Measurements from ENCODE around the gene NRXN3.

The NRXN3 gene

GRCh38 chr14:79605849-79606248 is 1435.7 kb downstream of the NRXN3 start:
- DNase-seq: no peak

DNA sequence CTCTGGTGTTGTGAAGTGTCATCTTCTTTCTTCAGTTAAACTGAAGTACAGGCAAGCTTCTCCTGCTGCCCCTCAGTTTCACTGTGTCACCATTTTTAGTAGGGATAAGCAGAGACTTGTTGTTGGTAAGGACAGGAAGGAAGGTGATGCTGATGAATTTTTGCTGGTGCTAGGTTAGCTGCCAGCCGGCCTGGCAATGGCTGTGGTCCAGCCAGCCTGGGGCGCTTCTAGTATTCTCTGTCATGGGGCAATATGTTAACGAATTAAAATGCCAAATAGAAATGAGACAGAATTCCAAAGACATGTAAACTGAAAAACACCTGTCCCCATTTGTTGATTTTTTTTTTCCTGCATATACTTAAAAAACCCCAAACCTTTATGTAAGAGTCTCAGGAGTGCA is 1438.3 kb downstream of the NRXN3 start:
- no peak for DNase-seq

GRCh38 chr14:79613625-79614024 is 1443.5 kb downstream of the NRXN3 start:
- no peak for DNase-seq

- no peak for DNase-seq
Measured at GRCh38 chr14:79614448-79614847, 1444.3 kb downstream of the NRXN3 start.

DNA sequence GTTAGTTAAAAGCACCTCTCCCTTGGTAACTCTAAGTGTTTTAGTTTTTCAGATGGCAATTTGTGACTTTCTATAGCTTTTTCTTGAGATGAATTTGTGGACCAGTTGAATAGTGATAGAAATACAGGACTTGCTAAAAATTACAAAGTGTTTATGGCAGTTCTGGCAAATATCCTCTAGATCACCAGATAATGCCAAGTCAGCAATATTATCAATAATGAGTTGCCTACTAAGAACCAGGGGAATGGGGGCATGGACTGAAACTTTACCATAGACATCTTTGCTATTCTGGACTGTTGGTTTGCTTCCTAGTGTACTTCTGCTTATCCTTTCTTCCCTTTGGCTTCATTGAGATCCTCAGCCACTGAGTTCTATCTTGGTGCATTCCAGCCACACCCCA is 1456.9 kb downstream of the NRXN3 start:
- no peak for DNase-seq

DNA sequence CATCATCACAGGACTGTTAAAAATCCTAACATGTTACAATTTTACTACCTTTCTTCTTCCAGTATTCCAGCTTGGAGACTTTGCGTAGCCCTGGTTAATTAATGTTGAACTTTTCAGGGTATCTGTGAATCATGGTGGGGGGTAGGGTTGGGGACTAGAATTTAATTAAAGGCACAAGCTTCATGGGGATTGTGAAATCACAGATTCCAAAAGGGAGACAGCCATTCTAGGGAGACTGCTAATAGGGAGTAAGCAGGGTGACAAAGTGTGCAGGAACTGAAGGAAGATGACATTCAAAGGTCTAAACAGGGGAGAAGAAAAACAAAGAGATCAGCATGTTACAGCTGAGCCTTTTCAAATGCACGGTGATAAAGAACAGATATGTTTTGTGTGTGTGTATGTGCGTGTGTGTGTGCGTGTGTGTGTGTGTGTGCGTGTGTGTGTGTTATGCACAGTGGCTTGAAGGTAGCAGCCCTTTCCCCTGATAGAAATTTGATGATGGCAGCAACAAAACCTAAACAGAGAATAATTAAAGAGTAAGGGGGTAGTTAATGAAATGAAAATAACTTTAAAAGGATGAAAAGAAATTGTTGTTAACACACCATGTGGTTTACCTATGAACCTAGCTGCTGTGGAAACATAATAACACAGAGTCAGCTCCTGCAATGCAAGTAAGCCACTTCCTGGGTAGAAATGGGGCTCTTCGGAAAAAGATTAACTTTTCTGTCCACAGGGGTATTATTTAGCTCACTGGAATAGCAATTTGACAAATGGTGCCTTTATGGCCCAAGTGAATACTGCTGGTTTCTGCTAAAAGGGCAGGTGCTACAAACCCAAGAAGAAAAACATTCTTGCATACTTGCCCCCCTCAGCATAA is 1459.5 kb downstream of the NRXN3 start:
- DNase-seq: no peak

GRCh38 chr14:79630288-79630960 is 1460.3 kb downstream of the NRXN3 start:
- DNase-seq: no peak

- DNase-seq: no peak
Measured at GRCh38 chr14:79631276-79631675, 1461.1 kb downstream of the NRXN3 start.

DNA sequence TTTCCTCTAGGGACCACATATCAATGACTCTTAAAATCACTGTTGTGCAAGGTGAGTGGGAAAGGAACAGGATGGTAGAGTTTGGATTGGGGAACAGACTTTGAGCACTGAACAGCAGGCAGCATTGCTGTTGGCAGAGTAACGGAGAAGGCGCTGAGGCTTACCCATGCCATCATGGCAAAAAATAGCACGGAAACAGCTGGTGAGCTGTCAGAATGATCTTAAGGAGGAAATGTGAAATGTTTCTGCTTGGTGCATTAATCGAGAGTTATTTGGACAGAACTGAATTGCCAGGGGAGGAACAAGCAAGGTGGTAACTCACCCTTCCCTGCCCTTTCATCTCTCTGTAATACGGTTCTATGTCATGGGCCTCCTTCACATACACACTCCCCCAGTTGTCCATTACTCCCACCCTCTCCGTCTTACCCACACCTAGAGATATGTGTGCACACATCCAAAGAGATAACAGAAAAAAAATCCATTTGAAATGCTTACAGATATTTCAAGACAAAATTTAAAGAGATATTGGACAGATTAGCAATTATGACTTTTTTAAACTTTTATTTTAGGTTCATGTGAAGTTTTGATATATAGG is 1468.6 kb downstream of the NRXN3 start:
- DNase-seq: no peak

DNA sequence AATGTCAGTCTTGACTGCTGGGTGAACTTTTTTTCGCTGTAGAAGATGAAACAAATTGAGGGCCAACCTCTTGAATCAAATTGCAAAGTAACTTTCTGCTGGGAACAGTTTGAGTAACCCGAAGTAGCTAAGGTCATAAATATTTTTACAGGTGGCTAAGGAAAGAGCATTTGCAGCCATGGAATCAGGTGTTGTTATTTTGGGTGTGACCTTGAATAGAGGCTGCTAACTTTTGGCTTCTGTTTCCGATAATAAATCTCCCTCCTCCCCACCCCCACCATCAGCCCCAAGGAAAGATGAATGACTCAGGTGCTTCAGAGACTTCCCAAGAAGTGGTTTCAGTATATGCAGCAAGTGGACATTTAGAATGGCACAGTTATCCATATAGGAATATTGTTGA is 1469.4 kb downstream of the NRXN3 start:
- no peak for DNase-seq

DNA sequence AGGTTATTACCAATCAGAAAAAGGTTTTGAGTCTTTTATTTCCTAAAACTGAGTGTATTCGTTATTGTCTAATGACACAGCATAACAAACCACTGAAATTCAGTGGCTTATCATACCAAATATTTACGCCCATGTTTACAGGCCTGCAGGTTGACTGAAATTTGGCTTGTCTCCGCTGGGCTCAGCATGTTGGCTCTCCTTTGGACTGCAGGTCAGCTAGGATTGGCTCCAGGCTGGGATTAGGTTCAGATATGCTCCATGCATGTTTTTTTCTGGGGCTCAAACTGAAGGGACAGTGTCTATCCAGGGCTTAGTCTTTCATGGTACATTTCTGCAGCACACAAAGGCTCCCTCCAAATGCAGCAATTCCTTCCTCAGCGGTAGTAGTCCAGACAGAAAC is 1471.2 kb downstream of the NRXN3 start:
- DNase-seq: no peak

- DNase-seq: no peak
Measured at GRCh38 chr14:79643132-79643531, 1473.0 kb downstream of the NRXN3 start.

DNA sequence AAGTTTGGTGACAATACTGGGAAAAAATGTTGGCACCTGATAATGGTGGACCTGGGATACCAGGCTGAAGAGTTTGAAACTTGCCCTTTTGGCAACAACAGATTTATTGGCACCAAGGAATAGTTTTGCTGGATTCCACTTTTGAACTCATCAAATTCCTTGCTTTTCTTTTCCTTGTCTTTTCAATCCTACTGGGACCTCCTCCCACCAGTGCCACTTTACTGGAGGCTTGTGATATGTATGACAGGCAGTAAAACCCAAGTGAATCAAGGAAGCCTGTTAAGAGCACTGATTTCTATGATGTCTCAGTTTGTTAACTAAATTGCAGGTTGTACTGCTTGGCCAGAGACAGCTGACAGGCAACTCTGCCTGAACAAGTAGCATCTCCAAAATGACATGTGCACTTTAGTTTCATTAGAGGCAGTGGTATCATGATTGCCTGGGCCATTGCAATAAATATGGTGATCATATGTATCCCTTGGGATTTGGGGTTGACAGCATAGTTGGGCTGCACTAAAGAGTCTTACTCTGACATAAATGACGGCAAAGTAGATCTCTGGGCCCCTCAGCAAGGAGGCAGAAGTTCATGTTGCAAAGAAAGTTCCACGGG is 1475.7 kb downstream of the NRXN3 start:
- DNase-seq: no peak

DNA sequence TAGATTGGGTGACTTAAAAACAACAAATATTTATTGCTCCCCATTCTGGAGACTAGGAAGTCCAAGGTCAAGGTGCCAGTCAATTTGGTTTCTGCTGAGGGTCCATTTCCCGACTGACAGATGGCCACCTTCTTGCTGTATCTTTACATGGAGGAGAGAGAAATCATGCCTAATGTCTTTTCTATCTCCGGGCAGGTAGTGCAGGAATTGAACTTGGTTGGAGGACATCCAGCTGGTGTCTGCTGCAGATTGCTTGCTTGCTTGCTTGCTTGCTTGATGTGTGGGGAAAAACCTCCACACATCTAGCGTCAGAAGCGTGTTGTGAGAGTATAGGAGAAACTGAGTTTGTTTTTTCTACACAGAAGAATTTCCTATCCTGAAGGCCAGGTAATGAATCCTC is 1479.7 kb downstream of the NRXN3 start:
- DNase-seq: no peak

GRCh38 chr14:79652513-79653307 is 1482.5 kb downstream of the NRXN3 start:
- DNase-seq: no peak

DNA sequence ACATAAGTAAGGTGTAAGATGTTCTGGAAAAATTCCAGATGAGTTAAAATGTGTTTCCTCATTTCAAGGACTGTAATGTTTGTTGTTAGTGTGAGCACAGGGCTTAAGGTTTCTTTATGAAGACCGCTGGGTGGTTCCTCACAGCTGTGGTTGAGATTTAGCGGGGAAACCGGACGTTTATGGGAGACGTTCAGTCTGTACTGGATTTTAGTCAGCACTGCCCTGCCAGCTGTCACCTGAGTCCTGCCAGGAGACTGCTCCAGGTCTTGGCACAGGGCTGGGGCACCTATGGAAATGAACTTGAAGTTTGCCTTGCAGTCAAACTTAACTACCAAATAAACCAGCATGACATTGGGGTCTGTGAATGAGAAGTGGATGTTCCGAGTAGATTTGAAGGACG is 1485.9 kb downstream of the NRXN3 start:
- DNase-seq: no peak

DNA sequence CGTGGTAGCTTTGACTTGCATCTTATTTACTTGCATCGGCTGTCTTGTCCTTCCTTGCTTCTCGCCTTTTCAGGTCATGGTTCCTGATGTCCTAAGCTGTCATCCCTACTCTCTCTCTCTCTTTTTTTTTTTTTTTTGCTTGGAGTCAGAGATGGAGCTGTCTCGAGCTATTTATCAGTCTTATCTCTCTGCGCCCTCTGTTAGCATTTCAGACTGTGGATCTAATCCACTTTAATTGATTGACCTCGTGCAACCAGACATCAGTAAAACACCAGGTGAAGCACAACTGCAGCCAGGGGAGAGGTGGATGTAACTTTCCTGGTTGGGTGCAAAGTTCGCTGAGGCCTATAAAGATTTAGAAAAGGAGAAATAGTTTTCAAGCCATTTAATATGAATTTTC is 1486.3 kb downstream of the NRXN3 start:
- no peak for DNase-seq

DNA sequence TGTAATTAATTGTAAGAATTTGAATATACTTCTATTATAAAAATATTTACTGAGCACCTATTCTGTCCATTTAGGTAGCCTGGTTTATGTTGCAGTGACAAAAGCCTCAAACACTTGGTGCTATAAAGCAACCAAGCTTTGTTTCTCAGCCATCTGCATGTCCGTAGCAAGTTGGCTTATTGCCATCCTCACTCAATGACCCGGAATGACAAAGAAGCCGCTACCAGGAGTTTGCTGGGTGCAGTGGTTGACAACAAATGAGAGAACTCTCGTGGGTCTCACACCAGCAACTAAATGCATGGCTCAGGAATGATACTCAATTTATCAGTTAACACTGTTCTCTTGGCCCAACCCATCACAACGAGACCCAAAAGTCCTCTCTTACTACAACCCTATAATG is 1488.0 kb downstream of the NRXN3 start:
- DNase-seq: no peak

- DNase-seq: no peak
Measured at GRCh38 chr14:79658769-79659168, 1488.6 kb downstream of the NRXN3 start.

- no peak for DNase-seq
Measured at GRCh38 chr14:79660053-79660939, 1490.1 kb downstream of the NRXN3 start.

DNA sequence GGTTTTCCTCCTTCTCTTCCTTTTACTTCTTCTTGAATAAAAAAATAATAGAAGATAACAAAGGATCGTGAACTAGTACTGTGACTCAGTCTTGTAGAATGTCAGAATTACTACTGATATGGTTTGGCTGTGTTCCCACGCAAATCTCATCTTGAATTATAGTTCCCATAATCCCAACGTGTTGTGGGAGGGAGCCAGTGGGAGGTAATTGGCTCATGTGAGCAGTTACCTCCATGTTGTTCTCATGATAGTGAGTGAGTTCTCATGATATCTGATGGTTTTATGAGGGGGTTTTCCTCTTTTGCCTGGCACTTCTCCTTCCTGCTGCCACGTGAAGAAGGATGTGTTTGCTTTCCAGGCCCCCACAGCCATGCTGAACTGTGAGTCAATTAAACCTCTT is 1491.6 kb downstream of the NRXN3 start:
- no peak for DNase-seq

DNA sequence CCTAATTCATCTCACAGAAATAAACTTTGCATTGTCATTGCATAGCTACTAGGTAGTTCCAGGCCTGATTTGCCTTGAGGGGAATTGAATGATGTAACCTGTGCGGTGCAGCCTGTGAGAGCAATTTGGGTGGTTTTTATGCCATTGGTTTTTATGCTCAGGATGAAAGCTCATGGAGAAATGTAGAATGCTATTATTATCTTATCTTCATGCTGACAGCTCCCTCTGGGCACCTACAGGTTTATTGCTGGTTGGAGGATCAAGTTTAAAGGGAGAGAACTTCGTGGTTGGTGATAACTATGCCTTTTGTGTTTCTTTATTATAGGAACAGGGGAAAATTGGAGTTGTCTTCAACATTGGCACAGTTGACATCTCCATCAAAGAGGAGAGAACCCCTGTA is 1493.3 kb downstream of the NRXN3 start:
- DNase-seq: no peak
